SU-DHL-6 (cell line): ENCODE results near the gene GGACT.

Source experiments
- CTCF ChIP-seq: fragments of 200-600 bp; sonication (generic); IDR thresholded peaks from one replicate; pipeline ENCODE4 v1.5.1; 2017; ENCODE audit warnings: antibody characterized with exemption, mild to moderate bottlenecking, low read length, moderate library complexity; ENCODE audit not compliant: insufficient read depth, poor library complexity, severe bottlenecking
- EZH2phosphoT487 ChIP-seq: fragments of 200-600 bp; sonication (generic), shearing (Covaris generic); conservative IDR thresholded peaks from 2 replicates; pipeline ENCODE4 v1.6.1; 2018; ENCODE audit warnings: mild to moderate bottlenecking, antibody characterized with exemption, low read length, moderate library complexity, mixed read lengths

- TF ChIP-seq EZH2phosphoT487 = no peak
- no peak for TF ChIP-seq CTCF
These were observed 26.9 kb downstream of the GGACT start for GRCh38 chr13:100561599-100562204.
